IMR-90 (cell line): ENCODE measurements around the gene CARNS1.

ENCODE experiments used
- MAZ ChIP-seq: IDR thresholded peaks from 2 replicates; pipeline ENCODE4 v1.6.1; 2012; ENCODE audit warnings: low read depth, mild to moderate bottlenecking, low read length, improper control_type of control experiment, moderate library complexity, borderline replicate concordance
- MXI1 ChIP-seq: IDR thresholded peaks from 2 replicates; pipeline ENCODE4 v1.6.1; 2012; ENCODE audit warnings: low read depth, mild to moderate bottlenecking, low read length, moderate library complexity, borderline replicate concordance
- NFE2L2 ChIP-seq: fragments of 150-350 bp; IDR thresholded peaks from 2 replicates; pipeline ENCODE4 v1.6.1; 2016; ENCODE audit warnings: low read depth, mild to moderate bottlenecking, low read length
- POLR2A ChIP-seq: IDR thresholded peaks from 2 replicates; pipeline ENCODE4 v1.6.1; 2012; ENCODE audit warnings: mild to moderate bottlenecking, low read depth, low read length
- RAD21 ChIP-seq: IDR thresholded peaks from 2 replicates; pipeline ENCODE4 v1.6.1; 2012; ENCODE audit warnings: low read length, improper control_type of control experiment
- RCOR1 ChIP-seq: IDR thresholded peaks from 2 replicates; pipeline ENCODE4 v1.6.1; 2012; ENCODE audit warnings: mild to moderate bottlenecking, low read length, improper control_type of control experiment; ENCODE audit not compliant: insufficient replicate concordance
- RFX5 ChIP-seq: IDR thresholded peaks from 2 replicates; pipeline ENCODE4 v1.8.0; 2012; ENCODE audit warnings: low read depth, mild to moderate bottlenecking, low read length, moderate library complexity
- SMC3 ChIP-seq: fragments of 150-350 bp; IDR thresholded peaks from 2 replicates; pipeline ENCODE4 v1.6.1; 2016; ENCODE audit warnings: low read depth, mild to moderate bottlenecking, antibody characterized with exemption, low read length, moderate library complexity
- TF ChIP-seq, protein P1 (sequence below): conservative IDR thresholded peaks from 2 replicates; pipeline ENCODE4 v1.5.1; 2012; ENCODE audit warnings: mild to moderate bottlenecking, low read depth, low read length, improper control_type of control experiment
- TF ChIP-seq, protein P2 (sequence below): fragments of 150-350 bp; IDR thresholded peaks from 2 replicates; pipeline ENCODE4 v1.6.1; 2017; ENCODE audit warnings: mild to moderate bottlenecking, antibody characterized with exemption, low read length, low read depth
- TF ChIP-seq, protein P3 (sequence below): fragments of 150-350 bp; IDR thresholded peaks from 2 replicates; pipeline ENCODE4 v1.6.1; 2016; ENCODE audit warnings: low read depth, mild to moderate bottlenecking, low read length, moderate library complexity, borderline replicate concordance

DNA sequence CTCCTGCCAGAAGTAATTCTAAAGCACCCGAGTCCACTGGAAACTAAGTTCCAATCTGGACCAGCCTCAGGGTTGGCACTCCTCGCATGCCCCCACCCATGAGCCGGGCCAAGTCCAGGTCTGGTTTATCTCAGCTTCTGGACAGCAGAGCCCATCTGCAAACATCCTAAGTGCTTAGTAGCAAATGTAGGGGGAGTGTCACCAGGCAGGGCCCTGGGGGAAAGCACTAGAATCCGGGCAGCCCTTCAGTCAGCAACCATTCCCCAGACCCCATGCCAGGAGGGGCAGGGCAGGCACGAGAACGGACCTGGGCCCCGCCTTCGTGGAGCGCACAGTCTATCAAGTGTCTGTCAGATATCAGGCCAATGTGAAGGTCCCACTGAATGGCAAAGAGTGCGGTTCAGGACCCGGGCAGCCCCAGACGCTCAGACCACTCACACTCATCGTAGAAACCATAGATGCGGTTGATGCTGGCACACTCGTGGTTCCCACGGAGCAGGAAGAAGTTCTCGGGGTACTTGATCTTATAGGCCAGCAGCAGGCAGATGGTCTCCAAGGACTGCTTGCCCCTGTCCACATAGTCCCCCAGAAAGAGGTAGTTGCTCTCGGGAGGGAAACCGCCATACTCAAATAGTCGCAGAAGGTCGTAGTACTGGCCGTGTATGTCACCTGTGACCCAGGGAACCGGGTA is 15.1 kb upstream of the CARNS1 start:
- TF ChIP-seq, protein P1, sequence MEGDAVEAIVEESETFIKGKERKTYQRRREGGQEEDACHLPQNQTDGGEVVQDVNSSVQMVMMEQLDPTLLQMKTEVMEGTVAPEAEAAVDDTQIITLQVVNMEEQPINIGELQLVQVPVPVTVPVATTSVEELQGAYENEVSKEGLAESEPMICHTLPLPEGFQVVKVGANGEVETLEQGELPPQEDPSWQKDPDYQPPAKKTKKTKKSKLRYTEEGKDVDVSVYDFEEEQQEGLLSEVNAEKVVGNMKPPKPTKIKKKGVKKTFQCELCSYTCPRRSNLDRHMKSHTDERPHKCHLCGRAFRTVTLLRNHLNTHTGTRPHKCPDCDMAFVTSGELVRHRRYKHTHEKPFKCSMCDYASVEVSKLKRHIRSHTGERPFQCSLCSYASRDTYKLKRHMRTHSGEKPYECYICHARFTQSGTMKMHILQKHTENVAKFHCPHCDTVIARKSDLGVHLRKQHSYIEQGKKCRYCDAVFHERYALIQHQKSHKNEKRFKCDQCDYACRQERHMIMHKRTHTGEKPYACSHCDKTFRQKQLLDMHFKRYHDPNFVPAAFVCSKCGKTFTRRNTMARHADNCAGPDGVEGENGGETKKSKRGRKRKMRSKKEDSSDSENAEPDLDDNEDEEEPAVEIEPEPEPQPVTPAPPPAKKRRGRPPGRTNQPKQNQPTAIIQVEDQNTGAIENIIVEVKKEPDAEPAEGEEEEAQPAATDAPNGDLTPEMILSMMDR: no peak
- no peak for TF ChIP-seq MXI1
- no peak for TF ChIP-seq POLR2A
- TF ChIP-seq RAD21: no peak
- TF ChIP-seq RCOR1: no peak
- TF ChIP-seq MAZ: no peak
- TF ChIP-seq, protein P2, sequence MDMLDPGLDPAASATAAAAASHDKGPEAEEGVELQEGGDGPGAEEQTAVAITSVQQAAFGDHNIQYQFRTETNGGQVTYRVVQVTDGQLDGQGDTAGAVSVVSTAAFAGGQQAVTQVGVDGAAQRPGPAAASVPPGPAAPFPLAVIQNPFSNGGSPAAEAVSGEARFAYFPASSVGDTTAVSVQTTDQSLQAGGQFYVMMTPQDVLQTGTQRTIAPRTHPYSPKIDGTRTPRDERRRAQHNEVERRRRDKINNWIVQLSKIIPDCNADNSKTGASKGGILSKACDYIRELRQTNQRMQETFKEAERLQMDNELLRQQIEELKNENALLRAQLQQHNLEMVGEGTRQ: no peak
- no peak for TF ChIP-seq RFX5
- no peak for TF ChIP-seq NFE2L2
- TF ChIP-seq, protein P3, sequence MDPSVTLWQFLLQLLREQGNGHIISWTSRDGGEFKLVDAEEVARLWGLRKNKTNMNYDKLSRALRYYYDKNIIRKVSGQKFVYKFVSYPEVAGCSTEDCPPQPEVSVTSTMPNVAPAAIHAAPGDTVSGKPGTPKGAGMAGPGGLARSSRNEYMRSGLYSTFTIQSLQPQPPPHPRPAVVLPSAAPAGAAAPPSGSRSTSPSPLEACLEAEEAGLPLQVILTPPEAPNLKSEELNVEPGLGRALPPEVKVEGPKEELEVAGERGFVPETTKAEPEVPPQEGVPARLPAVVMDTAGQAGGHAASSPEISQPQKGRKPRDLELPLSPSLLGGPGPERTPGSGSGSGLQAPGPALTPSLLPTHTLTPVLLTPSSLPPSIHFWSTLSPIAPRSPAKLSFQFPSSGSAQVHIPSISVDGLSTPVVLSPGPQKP: no peak
- no peak for TF ChIP-seq SMC3
